A549 (cell line): ENCODE data around the gene TEPSIN. TPM values are rescaled to one million over a fixed set of nuclear protein-coding genes. Genes with fewer than 3 reads are reported as not detected.

Source experiments
- ATAC-seq, 2 experiments: fragments of 200-7000 bp in 1 of 2; fragments of >200 bp in 1 of 2; cut with Nextera tagmentation in 1 of 2; cut with Tn5 transposase in 1 of 2; 3 replicates each; pipeline versions ENCODE4 v1.8.0 to v1.9.1; 2018 to 2020; ENCODE audit warnings: mild to moderate bottlenecking in 1 of 2, moderate library complexity in 1 of 2
- CTCF ChIA-PET: fragments of 300-600 bp; sonication (Branson Sonifier 250); formaldehyde crosslinking; extraction: SDS; loops from one replicate; lab custom pipeline; 2021; ENCODE audit warnings: antibody characterized with exemption, inconsistent platforms; lab: Yijun Ruan, JAX
- POLR2A ChIA-PET: fragments of 350-600 bp; formaldehyde crosslinking; extraction: SDS; loops from one replicate; lab custom pipeline; 2021; ENCODE audit warnings: antibody characterized with exemption, inconsistent platforms; lab: Yijun Ruan, JAX
- DNase-seq, 2 experiments: peaks; one replicate each; pipeline versions ENCODE4 v3.0.0 to v3.0.0-alpha.2; 2011 to 2016; ENCODE audit warnings: low read depth in 1 of 2, low spot score in 1 of 2
- FAIRE-seq: peaks from 2 replicates; lab custom pipeline; 2011; peaks lifted over from hg19 to GRCh38; lab: Jason Lieb, UNC
- H3K27ac ChIP-seq, 2 experiments: fragments of >200 bp; sonication (Bioruptor Twin); formaldehyde crosslinking; 3 replicates each; pipeline ENCODE4 v1.5.1; 2016 to 2017
- H3K4me1 ChIP-seq: fragments of >200 bp; sonication (Bioruptor Twin); formaldehyde crosslinking; 3 replicates; pipeline ENCODE4 v1.6.1; 2016
- H3K4me2 ChIP-seq: fragments of >200 bp; sonication (Bioruptor Twin); formaldehyde crosslinking; 3 replicates; pipeline ENCODE4 v1.6.1; 2016
- H3K4me3 ChIP-seq: fragments of >200 bp; sonication (Bioruptor Twin); formaldehyde crosslinking; 3 replicates; pipeline ENCODE4 v1.5.1; 2016
- H3K9me3 ChIP-seq: fragments of >200 bp; sonication (Bioruptor Twin); formaldehyde crosslinking; 3 replicates; pipeline ENCODE4 v1.6.1; 2016
- ATOH8 ChIP-seq: fragments of 250-450 bp; sonication (Bioruptor Pico); IDR thresholded peaks from 2 replicates; pipeline ENCODE4 v1.5.0; 2020; ENCODE audit warnings: low read depth, mild to moderate bottlenecking, moderate library complexity
- BCL3 ChIP-seq: fragments of >200 bp; sonication (Bioruptor Twin); formaldehyde crosslinking; IDR thresholded peaks from 3 replicates; pipeline ENCODE4 v1.6.1; 2016
- CEBPB ChIP-seq, 2 experiments: fragments of >200 bp in 1 of 2; sonication (Bioruptor Twin) in 1 of 2; formaldehyde crosslinking in 1 of 2; IDR thresholded peaks; 2 replicates each; pipeline ENCODE4 v1.6.1; 2012 to 2016
- HDAC2 ChIP-seq: fragments of 200-600 bp; sonication (generic); IDR thresholded peaks from 2 replicates; pipeline ENCODE4 v1.6.1; 2016
- HOXB5 ChIP-seq: fragments of 250-450 bp; sonication (Bioruptor Pico); IDR thresholded peaks from 2 replicates; pipeline ENCODE4 v1.5.0; 2020; ENCODE audit warnings: mild to moderate bottlenecking, moderate library complexity
- JUN ChIP-seq, 2 experiments: fragments of >200 bp; sonication (Bioruptor Twin); formaldehyde crosslinking; IDR thresholded peaks; 2 replicates in 1 of 2; 3 replicates in 1 of 2; pipeline ENCODE4 v1.6.1; 2016 to 2017
- KDM1A ChIP-seq: fragments of 200-600 bp; sonication (generic); IDR thresholded peaks from 2 replicates; pipeline ENCODE4 v1.6.1; 2016; ENCODE audit warnings: low read depth, mild to moderate bottlenecking
- POLR2A ChIP-seq: IDR thresholded peaks from 2 replicates; pipeline ENCODE4 v1.6.1; 2012; ENCODE audit warnings: mild to moderate bottlenecking, low read length
- POLR2AphosphoS2 ChIP-seq: conservative IDR thresholded peaks from 2 replicates; pipeline ENCODE4 v1.6.1; 2012; ENCODE audit warnings: low read length, improper control_type of control experiment, inconsistent platforms
- RAD21 ChIP-seq, 2 experiments: fragments of >200 bp in 1 of 2; sonication (Bioruptor Twin) in 1 of 2; formaldehyde crosslinking in 1 of 2; IDR thresholded peaks in 1 of 2; conservative IDR thresholded peaks in 1 of 2; 2 replicates in 1 of 2; 3 replicates in 1 of 2; pipeline ENCODE4 v1.6.1; 2012 to 2018; ENCODE audit warnings: inconsistent platforms in 1 of 2
- RARB ChIP-seq: fragments of 250-450 bp; sonication (Bioruptor Pico); IDR thresholded peaks from 2 replicates; pipeline ENCODE4 v1.8.0; 2021; ENCODE audit warnings: mild to moderate bottlenecking, moderate library complexity
- RCOR1 ChIP-seq: fragments of 150-350 bp; IDR thresholded peaks from 2 replicates; pipeline ENCODE4 v1.6.1; 2014; ENCODE audit warnings: antibody characterized with exemption, low read length, low read depth
- RFX5 ChIP-seq: fragments of 450-650 bp; IDR thresholded peaks from 2 replicates; pipeline ENCODE4 v1.7.1; 2014; ENCODE audit warnings: antibody characterized with exemption, mild to moderate bottlenecking, moderate library complexity
- TFCP2L1 ChIP-seq: fragments of 250-450 bp; sonication (Bioruptor Pico); IDR thresholded peaks from 2 replicates; pipeline ENCODE4 v1.5.0; 2021; ENCODE audit warnings: mild to moderate bottlenecking
- ZC3H11A ChIP-seq: fragments of 450-650 bp; IDR thresholded peaks from 2 replicates; pipeline ENCODE4 v1.6.1; 2014; ENCODE audit warnings: antibody characterized with exemption, mild to moderate bottlenecking
- ZFP36 ChIP-seq: fragments of 450-650 bp; IDR thresholded peaks from 2 replicates; pipeline ENCODE4 v1.6.1; 2014; ENCODE audit warnings: borderline replicate concordance; ENCODE audit not compliant: partially characterized antibody
- ZNF302 ChIP-seq: fragments of 250-450 bp; sonication (Bioruptor Pico); IDR thresholded peaks from 2 replicates; pipeline ENCODE4 v1.9.0; 2021; ENCODE audit warnings: inconsistent platforms, mild to moderate bottlenecking, moderate library complexity
- ZSCAN20 ChIP-seq: fragments of 250-450 bp; sonication (Bioruptor Pico); IDR thresholded peaks from 2 replicates; pipeline ENCODE4 v1.8.0; 2022; ENCODE audit warnings: mild to moderate bottlenecking, moderate library complexity
- WGBS: methylation state at CpG from one replicate; pipeline ENCODE4 v1.1.6; 2017; ENCODE audit errors: missing lambda C conversion rate; 5-methylcytosine and 5-hydroxymethylcytosine counted together
- polyA plus RNA-seq, 4 experiments: library from polyadenylated mRNA; depleted of rRNA in 3 of 4; stranded (reverse); fragments of >200 nt; fragmentation: RNase III in 1 of 4; extraction: RNeasy Plus Mini Kit Qiagen cat#74134 plus additional on column Dnase treatment in 1 of 4; gene quantifications; 2 replicates in 3 of 4; 3 replicates in 1 of 4; pipeline ENCODE4 v1.2.3, GENCODE V29; 2011 to 2017
- TF ChIP-seq, protein P1 (sequence below): fragments of 450-650 bp; IDR thresholded peaks from 2 replicates; pipeline ENCODE4 v1.6.1; 2014; ENCODE audit warnings: antibody characterized with exemption

Gene TEPSIN
- polyA plus RNA-seq, 2 of the 4 experiments (the other 2 are of a cell fraction), result 12.5 to 31.3 TPM

DNA sequence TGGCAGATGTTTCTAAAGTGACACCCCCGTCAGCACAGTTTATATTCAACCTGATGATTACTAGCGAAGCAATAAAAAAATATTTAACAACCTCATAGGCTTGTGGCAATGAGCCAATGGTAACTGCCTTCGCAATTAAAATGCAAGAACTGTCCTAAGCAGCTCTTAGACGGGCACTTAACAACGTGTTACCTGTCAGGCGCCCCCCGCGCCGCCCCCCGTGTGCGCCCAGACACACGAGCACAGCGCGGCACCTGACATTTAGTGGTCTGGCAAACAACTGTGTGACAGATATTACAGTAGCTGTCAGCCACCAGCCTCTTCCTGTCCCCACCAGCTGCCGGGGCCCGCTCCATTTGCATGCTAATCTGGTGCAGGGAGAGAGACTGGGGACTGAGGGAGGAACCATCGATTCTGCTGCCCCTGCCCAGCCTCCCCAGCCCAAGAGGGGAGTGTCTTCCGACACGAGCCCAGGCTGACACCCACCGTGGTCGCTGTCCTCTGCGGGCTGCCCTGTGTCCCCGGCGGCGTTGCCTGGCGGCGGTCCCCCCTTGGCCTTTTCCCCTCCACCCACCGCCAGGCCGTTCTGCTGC is 12.9 kb upstream of the TEPSIN start:
- no peaks in the 10 kb centered on the region for H3K9me3 ChIP-seq
- FAIRE-seq (no peak), ATAC-seq (no peak), DNase-seq (no peak)
- TF ChIP-seq BCL3, result no peak
- TF ChIP-seq ZFP36, result no peak
- no peak for TF ChIP-seq ZSCAN20 (CRISPR knock-in tag)
- TF ChIP-seq POLR2AphosphoS2, result no peak
- no peak for TF ChIP-seq RAD21 (conservative IDR thresholded peaks at IDR 0.05 in 1 of 2, IDR thresholded peaks at IDR 0.05 in 1 of 2)
- no peak for TF ChIP-seq TFCP2L1 (CRISPR knock-in tag)
- no peak for TF ChIP-seq POLR2A
- no peak for TF ChIP-seq ZC3H11A
- no peak for TF ChIP-seq KDM1A
- TF ChIP-seq HDAC2, result no peak
- TF ChIP-seq JUN (IDR thresholded peaks at IDR 0.05), result no peak
- H3K4me3 ChIP-seq, result no peak overlapping the region
- peaks cover 14% of the 10 kb centered on the region for H3K4me1 ChIP-seq
- POLR2A ChIA-PET, result no interaction called here
- no peak overlapping the region for H3K4me2 ChIP-seq
- CTCF ChIA-PET, result interaction anchor here (0.9 to 14.8 kb wide), 11 partner anchors 9 to 350 kb away, joined by 3 to 129 read pairs (median 5); partner anchors contain the start of gene SLC38A10
- WGBS, result 92% methylated on average over 28 of the region's 29 CpGs
- no peak overlapping the region for H3K27ac ChIP-seq

DNA sequence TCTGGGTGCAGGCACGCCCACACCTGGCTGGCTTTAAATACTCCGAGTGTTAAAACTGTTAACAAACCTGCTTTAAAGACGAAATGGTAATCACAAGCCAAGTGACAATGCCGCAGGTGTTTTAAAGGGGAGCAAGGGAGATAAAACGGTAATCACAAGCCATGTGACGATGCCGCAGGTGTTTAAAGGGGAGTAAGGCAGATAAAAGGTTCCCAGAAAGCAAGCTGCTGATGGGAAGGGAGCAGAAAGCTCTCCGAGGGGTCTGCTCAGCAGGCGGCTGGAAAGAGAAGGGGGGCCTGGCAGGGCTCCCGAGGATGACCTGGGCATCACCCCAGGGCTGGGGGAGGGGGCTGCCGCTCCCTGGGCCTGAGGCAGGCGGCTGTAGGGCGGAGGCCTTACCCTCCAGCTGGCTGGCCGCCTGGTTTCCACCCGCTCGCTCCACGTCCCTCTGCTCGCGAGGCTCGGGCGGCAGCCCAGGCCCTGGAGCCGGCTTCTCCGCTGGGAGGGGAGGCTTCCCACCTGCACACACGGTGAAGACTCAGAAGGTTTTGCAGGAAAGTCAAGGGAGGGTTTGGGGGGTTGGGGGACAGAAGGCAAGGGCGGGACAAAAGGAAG is 12.3 kb upstream of the TEPSIN start:
- TF ChIP-seq HOXB5 (CRISPR knock-in tag) (no peak), ZNF302 (CRISPR knock-in tag) (no peak)
- no peak for ATAC-seq
- Histone ChIP-seq H3K4me1 (peaks cover 9% of the 10 kb centered on the region), H3K9me3 (no peaks in the 10 kb centered on the region), H3K4me3 (no peak overlapping the region), H3K4me2 (no peak overlapping the region), H3K27ac (no peak overlapping the region)
- ChIA-PET POLR2A (no interaction called here), CTCF (interaction anchor here (0.9 to 14.8 kb wide), 7 partner anchors 10 to 350 kb away, joined by 3 to 129 read pairs (median 5); partner anchors contain the start of gene SLC38A10)
- DNase-seq, result no peak
- 87% methylated on average over 25 of the region's 25 CpGs for WGBS
- no peak for FAIRE-seq

- WGBS, result 91% methylated on average over 27 of the region's 31 CpGs
- no peak for TF ChIP-seq ATOH8 (CRISPR knock-in tag)
- TF ChIP-seq, protein P1, sequence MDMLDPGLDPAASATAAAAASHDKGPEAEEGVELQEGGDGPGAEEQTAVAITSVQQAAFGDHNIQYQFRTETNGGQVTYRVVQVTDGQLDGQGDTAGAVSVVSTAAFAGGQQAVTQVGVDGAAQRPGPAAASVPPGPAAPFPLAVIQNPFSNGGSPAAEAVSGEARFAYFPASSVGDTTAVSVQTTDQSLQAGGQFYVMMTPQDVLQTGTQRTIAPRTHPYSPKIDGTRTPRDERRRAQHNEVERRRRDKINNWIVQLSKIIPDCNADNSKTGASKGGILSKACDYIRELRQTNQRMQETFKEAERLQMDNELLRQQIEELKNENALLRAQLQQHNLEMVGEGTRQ, result no peak
- TF ChIP-seq HDAC2, result no peak
- no peak for TF ChIP-seq RFX5
- TF ChIP-seq TFCP2L1 (CRISPR knock-in tag), result no peak
- TF ChIP-seq RCOR1, result no peak
- no peak for TF ChIP-seq BCL3
- no peak for TF ChIP-seq ZNF302 (CRISPR knock-in tag)
- TF ChIP-seq CEBPB (IDR thresholded peaks at IDR 0.05), result no peak
- no peak for TF ChIP-seq RARB (CRISPR knock-in tag)
- no peak for ATAC-seq
- no peak for DNase-seq
- Histone ChIP-seq H3K4me1 (peaks cover 5% of the 10 kb centered on the region; the same call in 2 of the 3 replicates), H3K27ac (no peak overlapping the region), H3K4me3 (no peak overlapping the region), H3K4me2 (no peak overlapping the region), H3K9me3 (no peaks in the 10 kb centered on the region)
- POLR2A ChIA-PET, result no interaction called here
- CTCF ChIA-PET, result interaction anchor here (0.6 to 14.8 kb wide), 7 partner anchors 10 to 887 kb away, joined by 3 to 129 read pairs (median 5); partner anchors contain the start of gene SLC38A10
- no peak for FAIRE-seq
Measured at GRCh38 chr17:81250286-81251093, 11.6 kb upstream of the TEPSIN start.
